ENCODE data around the gene ARHGAP6. TPM values are rescaled to one million over a fixed set of nuclear protein-coding genes. Genes with fewer than 3 reads are reported as not detected.

Gene ARHGAP6
- total RNA-seq, 1 experiment from 2014 or later: 0.07 TPM

GRCh38 chrX:11187001-11187400 lies 478.7 kb downstream of the ARHGAP6 start:
- no peaks in the 10 kb centered on the region for H3K79me1 ChIP-seq (ENCODE audit: insufficient read depth, low read depth, low read length, poor library complexity, severe bottlenecking)
- H4K5ac ChIP-seq (ENCODE audit: insufficient read length, low read depth, low read length): no peak overlapping the region
- H3K9me3 Mint-ChIP-seq: peaks cover 41 to 48% of the 10 kb centered on the region in 2 experiments
- peak overlapping the region in 1 of 3 experiments; percentile 24; a peak in 1 of 7 replicates for H3K27ac Mint-ChIP-seq
- H3K4me1 Mint-ChIP-seq: no peaks in the 10 kb centered on the region
- H2AK5ac ChIP-seq (ENCODE audit: insufficient read length, low read length): no peak overlapping the region
- H3K23ac ChIP-seq (ENCODE audit: insufficient read length, low read depth, low read length): no peak overlapping the region
- no peaks in the 10 kb centered on the region; the same call in 1 of the 2 replicates for H3K27me3 Mint-ChIP-seq (ENCODE audit: low read depth)
- no peak overlapping the region for H3K4ac ChIP-seq (ENCODE audit: low read depth, low read length)
- TF ChIP-seq CTCF (conservative IDR thresholded peaks at IDR 0.05): no peak
- no peak overlapping the region for H4K8ac ChIP-seq (replicated peaks; ENCODE audit: insufficient read length, low read depth, low read length)
- H3K79me2 ChIP-seq (ENCODE audit: insufficient read depth, low read length): no peaks in the 10 kb centered on the region
- no peak overlapping the region for H3K9ac ChIP-seq (ENCODE audit: extremely low read depth, insufficient read length, low read length)
- H2BK20ac ChIP-seq (ENCODE audit: low read depth, low read length, poor library complexity, severe bottlenecking): no peak overlapping the region
- no peak overlapping the region for H3K18ac ChIP-seq (ENCODE audit: insufficient read length, low read depth, low read length)
- no peak overlapping the region for H2BK15ac ChIP-seq (ENCODE audit: low read depth, low read length)
- no peak overlapping the region for H3K27ac ChIP-seq (ENCODE audit: insufficient read length, low read depth, low read length)
- no peak for DNase-seq
- H4K91ac ChIP-seq (ENCODE audit: insufficient read length, low read depth, low read length): no peak overlapping the region
- no peaks in the 10 kb centered on the region for H3K4me1 ChIP-seq (ENCODE audit: insufficient read depth, low read length)
- no peak overlapping the region for H2BK5ac ChIP-seq (ENCODE audit: insufficient read length, low read length)
- no peak overlapping the region for H3K4me2 ChIP-seq (ENCODE audit: insufficient read depth, insufficient read length, low read length)
- H3K14ac ChIP-seq (ENCODE audit: insufficient read depth, low read length): no peak overlapping the region
- H4K20me1 ChIP-seq (ENCODE audit: control insufficient read depth, insufficient read depth, insufficient read length): no peaks in the 10 kb centered on the region
- no peak overlapping the region for H2BK120ac ChIP-seq (ENCODE audit: low read depth, low read length, poor library complexity, severe bottlenecking)
- H3K56ac ChIP-seq (ENCODE audit: insufficient read length, low read depth, low read length): no peak overlapping the region
- no peak overlapping the region for H2AFZ ChIP-seq (ENCODE audit: low read length)
- no peaks in the 10 kb centered on the region for H3K27me3 ChIP-seq (ENCODE audit: insufficient read depth, low read length)
- WGBS (ENCODE audit: extremely low coverage, insufficient read length, low lambda C conversion rate): no CpG with 5 or more reads among the region's 3 CpGs
- H2BK12ac ChIP-seq (ENCODE audit: insufficient read length, low read depth, low read length): no peak overlapping the region
- H3K36me3 Mint-ChIP-seq (ENCODE audit: insufficient read depth in 1 of 3, low read depth in 3 of 3): 0 out of 7 replicates have a peak, but pooled peaks cover 0 to 2% (median 0%) of the 10 kb centered on the region in 3 experiments
- H3K4me3 Mint-ChIP-seq: no peak overlapping the region
- no peaks in the 10 kb centered on the region for H3K9me3 ChIP-seq (ENCODE audit: control insufficient read depth, low read depth, low read length)
- no peak overlapping the region for H3T11ph ChIP-seq (ENCODE audit: low read length)
- H3K23me2 ChIP-seq (ENCODE audit: insufficient read length, low read depth, low read length, poor library complexity, severe bottlenecking): no peaks in the 10 kb centered on the region

All from H9 (cell line).